ENCODE results near the gene TRMT2B.
"Not testable (repeated sequence)": the region's sequence is repeated elsewhere in the genome, so short reads cannot be mapped to it uniquely, and the experiment has no call there.

The TRMT2B gene

GRCh38 chrX:100999451-100999850, 52.5 kb downstream of the TRMT2B start:
- DNase-seq (ENCODE audit: low read depth) = no peak

GRCh38 chrX:100995469-100995868, 56.4 kb downstream of the TRMT2B start:
- DNase-seq (ENCODE audit: low read depth) = no peak

GRCh38 chrX:100994352-100995281, 57.3 kb downstream of the TRMT2B start:
- DNase-seq (ENCODE audit: low read depth) = no peak

- no peak for DNase-seq (ENCODE audit: low read depth)
These were observed 61.8 kb downstream of the TRMT2B start for GRCh38 chrX:100990139-100990538.

GRCh38 chrX:100984818-100985217, 67.1 kb downstream of the TRMT2B start:
- no peak for DNase-seq (ENCODE audit: low read depth)

- not testable (repeated sequence) for DNase-seq (ENCODE audit: low read depth)
These were observed 70.4 kb downstream of the TRMT2B start for GRCh38 chrX:100981498-100981845.

GRCh38 chrX:100980608-100981497, 71.1 kb downstream of the TRMT2B start:
- no peak for DNase-seq (ENCODE audit: low read depth)

- no peak for DNase-seq (ENCODE audit: low read depth)
These were observed 71.9 kb downstream of the TRMT2B start for GRCh38 chrX:100979881-100980607.

GRCh38 chrX:100976211-100976610, 75.7 kb downstream of the TRMT2B start:
- DNase-seq (ENCODE audit: low read depth) = no peak

GRCh38 chrX:100975212-100975611, 76.7 kb downstream of the TRMT2B start:
- DNase-seq (ENCODE audit: low read depth) = no peak

- no peak for DNase-seq (ENCODE audit: low read depth)
These were observed 78.5 kb downstream of the TRMT2B start for GRCh38 chrX:100973411-100973810.

- no peak for DNase-seq (ENCODE audit: low read depth)
These were observed 82.0 kb downstream of the TRMT2B start for GRCh38 chrX:100969936-100970335.

- no peak for DNase-seq (ENCODE audit: low read depth)
These were observed 82.5 kb downstream of the TRMT2B start, which contains the start of gene ARL13A for GRCh38 chrX:100969408-100969807. ARL13A (plus strand) TSS chrX:100969708; CDS start chrX:100973690, 3,982 bp downstream.

GRCh38 chrX:100964362-100964761, 87.5 kb downstream of the TRMT2B start:
- DNase-seq (ENCODE audit: low read depth) = no peak

- no peak for DNase-seq (ENCODE audit: low read depth)
These were observed 89.1 kb downstream of the TRMT2B start for GRCh38 chrX:100962811-100963210.

Measured in T follicular helper cell (primary cell).